ENCODE data around the gene ZXDB. TPM values are rescaled to one million over a fixed set of nuclear protein-coding genes. Genes with fewer than 3 reads are reported as not detected.
"Not testable (repeated sequence)": the region's sequence is repeated elsewhere in the genome, so short reads cannot be mapped to it uniquely, and the experiment has no call there.

ZXDB gene
- total RNA-seq (10 to 100 TPM in 1 of 9 donors, 1 to 10 TPM in 8; 3.9 to 11.3 (median 7.1) TPM), polyA plus RNA-seq (1 to 10 TPM; 1.4 to 4.0 TPM)
- long read RNA-seq, donor 1, full-length matches to known transcripts, result 1 of 1 reads
- long read RNA-seq, donor 1, partial matches to known transcripts, result 0 of 1 reads
- long read RNA-seq, donor 1, other reads (novel, unspliced or antisense), result 0 of 1 reads
- long read RNA-seq, donor 2, full-length matches to known transcripts, result 1 of 1 reads
- long read RNA-seq, donor 2, partial matches to known transcripts, result 0 of 1 reads
- long read RNA-seq, donor 2, other reads (novel, unspliced or antisense), result 0 of 1 reads
- long read RNA-seq, donor 3, full-length matches to known transcripts, result 3 of 3 reads
- long read RNA-seq, donor 3, partial matches to known transcripts, result 0 of 3 reads
- long read RNA-seq, donor 3, other reads (novel, unspliced or antisense), result 0 of 3 reads

- H3K27me3 ChIP-seq, DNase-seq, H3K36me3 ChIP-seq, H3K9me3 ChIP-seq: not testable (repeated sequence)
- Histone ChIP-seq H3K4me1 (peaks cover 0 to 33% (median 14%) of the 10 kb centered on the region in 12 donors), H3K4me3 (peak within 1 kb of the TSS; percentile 32 to 78 (median 59)), H3K27ac (peak within 1 kb of the TSS; percentile 82 to 95 (median 90))
- peak; percentile 51 to 79 (median 74) for ATAC-seq
- WGBS, 4 donors, result 6 to 35% (median 20%) methylated on average over 13 to 16 of the region's 39 CpGs
- intact Hi-C loops (cut with DNase I), result loop anchor here in 2 of 10 donors (10.0 kb wide), 1 partner anchor 323 kb away; the partner anchor contains the start of gene ZXDA (in 2 of the 2)
Observed at GRCh38 chrX:57591284-57592159, at the start of gene ZXDB. Gene ZXDB (plus strand): TSS chrX:57592011. CDS start chrX:57592049, 38 bp downstream.

DNA sequence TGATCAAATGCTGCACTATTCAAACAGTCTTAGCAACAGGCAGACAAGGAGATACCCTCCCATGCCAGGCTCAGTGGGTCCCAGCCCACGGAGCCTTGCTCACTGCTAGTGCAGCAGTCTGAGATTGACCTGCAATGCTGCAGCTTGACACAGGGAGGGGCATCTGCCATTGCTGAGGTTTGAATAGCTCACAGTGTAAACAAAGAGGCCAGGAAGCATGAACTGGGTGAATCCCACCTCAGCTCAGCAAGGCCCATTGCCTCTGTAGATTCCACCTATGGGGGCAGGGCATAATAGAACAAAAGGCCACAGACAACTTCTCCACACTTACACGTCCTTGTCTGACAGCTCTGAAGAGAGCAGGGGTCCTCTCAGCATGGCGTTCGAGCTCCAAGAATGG lies 26.6 kb upstream of the ZXDB start:
- H3K36me3 ChIP-seq, result no peaks in the 10 kb centered on the region
- DNase-seq, result no peak
- WGBS, 4 donors, result 50 to 77% (median 60%) methylated on average over 1 to 4 of the region's 4 CpGs
- intact Hi-C loops (cut with DNase I), result no loop called here
- peaks cover 0 to 6% (median 0%) of the 10 kb centered on the region in 12 donors for H3K9me3 ChIP-seq
- H3K27ac ChIP-seq, result no peak overlapping the region
- H3K4me1 ChIP-seq, result no peaks in the 10 kb centered on the region
- H3K4me3 ChIP-seq, result no peak overlapping the region
- H3K27me3 ChIP-seq, result peaks cover 0 to 4% (median 0%) of the 10 kb centered on the region in 9 donors
- no peak for ATAC-seq
- TF ChIP-seq POLR2A (IDR thresholded peaks at IDR 0.05), result no peak
- TF ChIP-seq, protein P1, sequence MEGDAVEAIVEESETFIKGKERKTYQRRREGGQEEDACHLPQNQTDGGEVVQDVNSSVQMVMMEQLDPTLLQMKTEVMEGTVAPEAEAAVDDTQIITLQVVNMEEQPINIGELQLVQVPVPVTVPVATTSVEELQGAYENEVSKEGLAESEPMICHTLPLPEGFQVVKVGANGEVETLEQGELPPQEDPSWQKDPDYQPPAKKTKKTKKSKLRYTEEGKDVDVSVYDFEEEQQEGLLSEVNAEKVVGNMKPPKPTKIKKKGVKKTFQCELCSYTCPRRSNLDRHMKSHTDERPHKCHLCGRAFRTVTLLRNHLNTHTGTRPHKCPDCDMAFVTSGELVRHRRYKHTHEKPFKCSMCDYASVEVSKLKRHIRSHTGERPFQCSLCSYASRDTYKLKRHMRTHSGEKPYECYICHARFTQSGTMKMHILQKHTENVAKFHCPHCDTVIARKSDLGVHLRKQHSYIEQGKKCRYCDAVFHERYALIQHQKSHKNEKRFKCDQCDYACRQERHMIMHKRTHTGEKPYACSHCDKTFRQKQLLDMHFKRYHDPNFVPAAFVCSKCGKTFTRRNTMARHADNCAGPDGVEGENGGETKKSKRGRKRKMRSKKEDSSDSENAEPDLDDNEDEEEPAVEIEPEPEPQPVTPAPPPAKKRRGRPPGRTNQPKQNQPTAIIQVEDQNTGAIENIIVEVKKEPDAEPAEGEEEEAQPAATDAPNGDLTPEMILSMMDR (IDR thresholded peaks at IDR 0.05), result no peak

DNA sequence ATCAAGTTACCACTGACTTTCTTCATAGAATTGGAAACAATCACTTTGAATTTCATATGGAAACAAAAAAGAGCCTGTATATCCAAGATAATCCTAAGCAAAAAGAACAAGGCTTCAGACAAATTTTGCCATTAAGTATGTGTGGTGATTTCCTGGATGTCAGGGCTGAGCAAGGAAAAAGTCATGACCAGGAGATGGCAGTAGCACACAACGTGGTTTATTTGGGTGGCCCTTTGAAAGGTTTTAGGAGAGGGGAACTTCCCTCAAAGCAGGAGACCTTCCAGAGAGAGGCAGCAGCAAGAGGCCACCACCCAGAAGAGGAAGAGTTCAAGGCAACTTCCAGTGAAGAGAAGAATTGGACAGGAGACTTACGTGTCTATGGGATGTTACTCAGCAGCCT lies 18.1 kb upstream of the ZXDB start:
- Histone ChIP-seq H3K27ac (no peak overlapping the region), H3K27me3 (peaks cover 0 to 3% (median 0%) of the 10 kb centered on the region in 9 donors), H3K9me3 (no peaks in the 10 kb centered on the region), H3K36me3 (no peaks in the 10 kb centered on the region), H3K4me1 (no peaks in the 10 kb centered on the region), H3K4me3 (no peak overlapping the region)
- DNase-seq, result no peak
- TF ChIP-seq, protein P1 (IDR thresholded peaks at IDR 0.05), result peak in 10 of 12 donors; percentile 9 to 52 (median 33)
- no peak for TF ChIP-seq POLR2A (IDR thresholded peaks at IDR 0.05)
- no peak for ATAC-seq
- 9 to 24% (median 10%) methylated on average over 2 of the region's 2 CpGs for WGBS, 4 donors
- intact Hi-C loops (cut with DNase I), result loop anchor here in 2 of 10 donors (10.0 kb wide), 2 partner anchors 241 to 451 kb away; no protein-coding TSS in a partner anchor

- H3K27ac ChIP-seq, H3K36me3 ChIP-seq, ATAC-seq, H3K4me1 ChIP-seq, H3K4me3 ChIP-seq, H3K27me3 ChIP-seq, H3K9me3 ChIP-seq, DNase-seq: not testable (repeated sequence)
- TF ChIP-seq, protein P1 (IDR thresholded peaks at IDR 0.05), result peak in 10 of 12 donors; percentile 6 to 42 (median 23)
- intact Hi-C loops (cut with DNase I), result loop anchor here in 3 of 10 donors (10.0 kb wide), 4 partner anchors 212 to 342 kb away; partner anchors contain the start of gene ZXDA (in 1 of the 3)
- 68 to 77% (median 74%) methylated on average over 9 of the region's 9 CpGs for WGBS, 4 donors
Observed at GRCh38 chrX:57582948-57583347, 8.9 kb upstream of the ZXDB start.

Measured in heart left ventricle (tissue), 16 donors.